Ishikawa (cell line): ENCODE results near the gene CTR9.

ENCODE experiments used
- FOXM1 ChIP-seq: IDR thresholded peaks from 2 replicates; pipeline ENCODE4 v1.6.1; 2012; ENCODE audit warnings: low read depth, borderline replicate concordance
- TAF1 ChIP-seq: IDR thresholded peaks from 2 replicates; pipeline ENCODE4 v1.6.1; 2012; ENCODE audit warnings: low read depth, mild to moderate bottlenecking
- TEAD4 ChIP-seq: IDR thresholded peaks from 2 replicates; pipeline ENCODE4 v1.6.1; 2012
- YY1 ChIP-seq: IDR thresholded peaks from 2 replicates; pipeline ENCODE4 v1.6.1; 2012; ENCODE audit warnings: low read depth
- ZBTB7A ChIP-seq: IDR thresholded peaks from 2 replicates; pipeline ENCODE4 v1.6.1; 2012; ENCODE audit warnings: low read depth
- TF ChIP-seq, protein P1 (sequence below): IDR thresholded peaks from 2 replicates; pipeline ENCODE4 v1.6.1; 2012
- TF ChIP-seq, protein P2 (sequence below): IDR thresholded peaks from 2 replicates; pipeline ENCODE4 v1.6.1; 2012; ENCODE audit warnings: low read depth, mild to moderate bottlenecking

DNA sequence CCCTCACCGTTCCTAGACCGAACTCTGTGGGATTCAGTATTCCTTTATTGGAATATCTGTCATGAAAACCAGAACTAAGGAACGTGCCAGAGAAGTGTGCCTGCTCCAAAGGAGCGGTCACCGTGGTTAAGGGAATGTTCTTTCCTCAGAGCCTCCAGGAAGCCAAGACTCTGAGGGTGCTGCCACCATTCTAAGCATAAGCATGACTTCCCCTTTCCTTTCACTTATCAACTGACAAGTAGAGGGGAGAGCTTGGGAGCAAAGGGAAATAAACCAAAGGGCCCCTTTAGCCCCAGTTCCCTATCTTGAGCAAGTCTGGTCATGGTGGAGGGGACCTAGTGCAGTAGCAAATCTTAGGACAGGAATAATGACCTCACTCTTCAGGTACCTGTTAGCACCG is 26.8 kb downstream of the CTR9 start:
- TF ChIP-seq TEAD4 = no peak
- TF ChIP-seq, protein P1, sequence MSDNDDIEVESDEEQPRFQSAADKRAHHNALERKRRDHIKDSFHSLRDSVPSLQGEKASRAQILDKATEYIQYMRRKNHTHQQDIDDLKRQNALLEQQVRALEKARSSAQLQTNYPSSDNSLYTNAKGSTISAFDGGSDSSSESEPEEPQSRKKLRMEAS = no peak
- TF ChIP-seq YY1 = no peak
- no peak for TF ChIP-seq FOXM1
- no peak for TF ChIP-seq ZBTB7A
- no peak for TF ChIP-seq TAF1
- TF ChIP-seq, protein P2, sequence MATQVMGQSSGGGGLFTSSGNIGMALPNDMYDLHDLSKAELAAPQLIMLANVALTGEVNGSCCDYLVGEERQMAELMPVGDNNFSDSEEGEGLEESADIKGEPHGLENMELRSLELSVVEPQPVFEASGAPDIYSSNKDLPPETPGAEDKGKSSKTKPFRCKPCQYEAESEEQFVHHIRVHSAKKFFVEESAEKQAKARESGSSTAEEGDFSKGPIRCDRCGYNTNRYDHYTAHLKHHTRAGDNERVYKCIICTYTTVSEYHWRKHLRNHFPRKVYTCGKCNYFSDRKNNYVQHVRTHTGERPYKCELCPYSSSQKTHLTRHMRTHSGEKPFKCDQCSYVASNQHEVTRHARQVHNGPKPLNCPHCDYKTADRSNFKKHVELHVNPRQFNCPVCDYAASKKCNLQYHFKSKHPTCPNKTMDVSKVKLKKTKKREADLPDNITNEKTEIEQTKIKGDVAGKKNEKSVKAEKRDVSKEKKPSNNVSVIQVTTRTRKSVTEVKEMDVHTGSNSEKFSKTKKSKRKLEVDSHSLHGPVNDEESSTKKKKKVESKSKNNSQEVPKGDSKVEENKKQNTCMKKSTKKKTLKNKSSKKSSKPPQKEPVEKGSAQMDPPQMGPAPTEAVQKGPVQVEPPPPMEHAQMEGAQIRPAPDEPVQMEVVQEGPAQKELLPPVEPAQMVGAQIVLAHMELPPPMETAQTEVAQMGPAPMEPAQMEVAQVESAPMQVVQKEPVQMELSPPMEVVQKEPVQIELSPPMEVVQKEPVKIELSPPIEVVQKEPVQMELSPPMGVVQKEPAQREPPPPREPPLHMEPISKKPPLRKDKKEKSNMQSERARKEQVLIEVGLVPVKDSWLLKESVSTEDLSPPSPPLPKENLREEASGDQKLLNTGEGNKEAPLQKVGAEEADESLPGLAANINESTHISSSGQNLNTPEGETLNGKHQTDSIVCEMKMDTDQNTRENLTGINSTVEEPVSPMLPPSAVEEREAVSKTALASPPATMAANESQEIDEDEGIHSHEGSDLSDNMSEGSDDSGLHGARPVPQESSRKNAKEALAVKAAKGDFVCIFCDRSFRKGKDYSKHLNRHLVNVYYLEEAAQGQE = no peak
